ENCODE measurements around the gene XAF1. TPM values are rescaled to one million over a fixed set of nuclear protein-coding genes. Genes with fewer than 3 reads are reported as not detected.

Gene XAF1, protein sequence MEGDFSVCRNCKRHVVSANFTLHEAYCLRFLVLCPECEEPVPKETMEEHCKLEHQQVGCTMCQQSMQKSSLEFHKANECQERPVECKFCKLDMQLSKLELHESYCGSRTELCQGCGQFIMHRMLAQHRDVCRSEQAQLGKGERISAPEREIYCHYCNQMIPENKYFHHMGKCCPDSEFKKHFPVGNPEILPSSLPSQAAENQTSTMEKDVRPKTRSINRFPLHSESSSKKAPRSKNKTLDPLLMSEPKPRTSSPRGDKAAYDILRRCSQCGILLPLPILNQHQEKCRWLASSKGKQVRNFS
- polyA plus RNA-seq (2011; rRNA removed): not detected in 2 replicates
- polyA plus RNA-seq (2012; cell fraction: cytosol; rRNA removed): not detected in 2 replicates
- polyA plus RNA-seq (2012; cell fraction: nucleus; rRNA removed): not detected in 2 replicates
- polyA plus RNA-seq (2017; fragmentation: RNase III; extraction: RNeasy Plus Mini Kit Qiagen cat#74134 plus additional on column Dnase treatment): not detected in 3 replicates
- not detected in 2 replicates for polyA minus RNA-seq (2011; rRNA and poly(A)+ RNA removed)

DNA sequence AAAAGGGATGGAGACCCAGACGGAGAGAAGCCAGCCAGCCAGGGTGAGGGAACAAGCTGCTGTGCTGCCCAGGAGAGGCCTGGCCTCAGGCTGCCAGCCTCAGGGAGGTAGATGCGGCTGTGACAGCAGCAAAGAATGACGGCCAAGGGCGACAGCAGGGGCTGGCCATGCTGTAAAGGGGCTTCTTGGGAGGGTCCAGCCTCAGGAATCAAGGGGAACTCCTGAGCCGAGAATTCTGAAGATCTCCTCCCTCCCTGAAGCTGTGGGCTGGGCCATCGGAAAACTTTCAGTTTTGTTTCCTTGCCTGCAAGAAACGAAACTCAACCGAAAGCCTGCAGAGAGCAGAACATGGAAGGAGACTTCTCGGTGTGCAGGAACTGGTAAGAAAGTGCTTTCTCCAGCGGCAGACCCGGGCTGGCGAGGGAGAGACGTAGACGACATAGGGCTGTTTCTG lies at the start of gene XAF1:
XAF1 (plus strand) TSS at position 316 of the 454 bp plus-strand sequence; CDS start at position 349, 33 bp downstream.
- H3K4me1 ChIP-seq: peaks cover 6% of the 10 kb centered on the region; the same call in 1 of the 3 replicates
- 58% methylated on average over 14 of the region's 14 CpGs for WGBS (ENCODE audit: missing lambda C conversion rate)
- FAIRE-seq (no peak), ATAC-seq (peak in 1 of 2 experiments; percentile 36; a peak in 2 of 6 replicates), DNase-seq (ENCODE audit: low read depth in 1 of 2, low spot score in 1 of 2) (no peak)
- TF ChIP-seq CBX8 (IDR thresholded peaks at IDR 0.05): no peak
- no peak for TF ChIP-seq RNF2 (IDR thresholded peaks at IDR 0.05; ENCODE audit: borderline replicate concordance, low read depth)
- no peak for TF ChIP-seq JUNB (IDR thresholded peaks at IDR 0.05)
- TF ChIP-seq MYC (IDR thresholded peaks at IDR 0.05; ENCODE audit: borderline replicate concordance, low read length): no peak
- no peak for TF ChIP-seq POLR2AphosphoS2 (conservative IDR thresholded peaks at IDR 0.05; ENCODE audit: low read length)
- TF ChIP-seq ESRRA (IDR thresholded peaks at IDR 0.05; ENCODE audit: borderline replicate concordance, low read length): no peak
- TF ChIP-seq HOXA7 (CRISPR knock-in tag; IDR thresholded peaks at IDR 0.05): no peak
- TF ChIP-seq, protein P1, sequence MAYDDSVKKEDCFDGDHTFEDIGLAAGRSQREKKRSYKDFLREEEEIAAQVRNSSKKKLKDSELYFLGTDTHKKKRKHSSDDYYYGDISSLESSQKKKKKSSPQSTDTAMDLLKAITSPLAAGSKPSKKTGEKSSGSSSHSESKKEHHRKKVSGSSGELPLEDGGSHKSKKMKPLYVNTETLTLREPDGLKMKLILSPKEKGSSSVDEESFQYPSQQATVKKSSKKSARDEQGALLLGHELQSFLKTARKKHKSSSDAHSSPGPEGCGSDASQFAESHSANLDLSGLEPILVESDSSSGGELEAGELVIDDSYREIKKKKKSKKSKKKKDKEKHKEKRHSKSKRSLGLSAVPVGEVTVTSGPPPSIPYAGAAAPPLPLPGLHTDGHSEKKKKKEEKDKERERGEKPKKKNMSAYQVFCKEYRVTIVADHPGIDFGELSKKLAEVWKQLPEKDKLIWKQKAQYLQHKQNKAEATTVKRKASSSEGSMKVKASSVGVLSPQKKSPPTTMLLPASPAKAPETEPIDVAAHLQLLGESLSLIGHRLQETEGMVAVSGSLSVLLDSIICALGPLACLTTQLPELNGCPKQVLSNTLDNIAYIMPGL (CRISPR knock-in tag; IDR thresholded peaks at IDR 0.05; ENCODE audit: borderline replicate concordance): no peak
- TF ChIP-seq, protein P2, sequence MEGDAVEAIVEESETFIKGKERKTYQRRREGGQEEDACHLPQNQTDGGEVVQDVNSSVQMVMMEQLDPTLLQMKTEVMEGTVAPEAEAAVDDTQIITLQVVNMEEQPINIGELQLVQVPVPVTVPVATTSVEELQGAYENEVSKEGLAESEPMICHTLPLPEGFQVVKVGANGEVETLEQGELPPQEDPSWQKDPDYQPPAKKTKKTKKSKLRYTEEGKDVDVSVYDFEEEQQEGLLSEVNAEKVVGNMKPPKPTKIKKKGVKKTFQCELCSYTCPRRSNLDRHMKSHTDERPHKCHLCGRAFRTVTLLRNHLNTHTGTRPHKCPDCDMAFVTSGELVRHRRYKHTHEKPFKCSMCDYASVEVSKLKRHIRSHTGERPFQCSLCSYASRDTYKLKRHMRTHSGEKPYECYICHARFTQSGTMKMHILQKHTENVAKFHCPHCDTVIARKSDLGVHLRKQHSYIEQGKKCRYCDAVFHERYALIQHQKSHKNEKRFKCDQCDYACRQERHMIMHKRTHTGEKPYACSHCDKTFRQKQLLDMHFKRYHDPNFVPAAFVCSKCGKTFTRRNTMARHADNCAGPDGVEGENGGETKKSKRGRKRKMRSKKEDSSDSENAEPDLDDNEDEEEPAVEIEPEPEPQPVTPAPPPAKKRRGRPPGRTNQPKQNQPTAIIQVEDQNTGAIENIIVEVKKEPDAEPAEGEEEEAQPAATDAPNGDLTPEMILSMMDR (IDR thresholded peaks at IDR 0.05): no peak
- TF ChIP-seq, protein P3, sequence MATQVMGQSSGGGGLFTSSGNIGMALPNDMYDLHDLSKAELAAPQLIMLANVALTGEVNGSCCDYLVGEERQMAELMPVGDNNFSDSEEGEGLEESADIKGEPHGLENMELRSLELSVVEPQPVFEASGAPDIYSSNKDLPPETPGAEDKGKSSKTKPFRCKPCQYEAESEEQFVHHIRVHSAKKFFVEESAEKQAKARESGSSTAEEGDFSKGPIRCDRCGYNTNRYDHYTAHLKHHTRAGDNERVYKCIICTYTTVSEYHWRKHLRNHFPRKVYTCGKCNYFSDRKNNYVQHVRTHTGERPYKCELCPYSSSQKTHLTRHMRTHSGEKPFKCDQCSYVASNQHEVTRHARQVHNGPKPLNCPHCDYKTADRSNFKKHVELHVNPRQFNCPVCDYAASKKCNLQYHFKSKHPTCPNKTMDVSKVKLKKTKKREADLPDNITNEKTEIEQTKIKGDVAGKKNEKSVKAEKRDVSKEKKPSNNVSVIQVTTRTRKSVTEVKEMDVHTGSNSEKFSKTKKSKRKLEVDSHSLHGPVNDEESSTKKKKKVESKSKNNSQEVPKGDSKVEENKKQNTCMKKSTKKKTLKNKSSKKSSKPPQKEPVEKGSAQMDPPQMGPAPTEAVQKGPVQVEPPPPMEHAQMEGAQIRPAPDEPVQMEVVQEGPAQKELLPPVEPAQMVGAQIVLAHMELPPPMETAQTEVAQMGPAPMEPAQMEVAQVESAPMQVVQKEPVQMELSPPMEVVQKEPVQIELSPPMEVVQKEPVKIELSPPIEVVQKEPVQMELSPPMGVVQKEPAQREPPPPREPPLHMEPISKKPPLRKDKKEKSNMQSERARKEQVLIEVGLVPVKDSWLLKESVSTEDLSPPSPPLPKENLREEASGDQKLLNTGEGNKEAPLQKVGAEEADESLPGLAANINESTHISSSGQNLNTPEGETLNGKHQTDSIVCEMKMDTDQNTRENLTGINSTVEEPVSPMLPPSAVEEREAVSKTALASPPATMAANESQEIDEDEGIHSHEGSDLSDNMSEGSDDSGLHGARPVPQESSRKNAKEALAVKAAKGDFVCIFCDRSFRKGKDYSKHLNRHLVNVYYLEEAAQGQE (IDR thresholded peaks at IDR 0.05): no peak
- no peak for TF ChIP-seq CHD2 (IDR thresholded peaks at IDR 0.05; ENCODE audit: low read length, partially characterized antibody)
- TF ChIP-seq KDM1A (IDR thresholded peaks at IDR 0.05; ENCODE audit: low read depth): no peak
- TF ChIP-seq HEYL (CRISPR knock-in tag; IDR thresholded peaks at IDR 0.05): no peak
- TF ChIP-seq, protein P4, sequence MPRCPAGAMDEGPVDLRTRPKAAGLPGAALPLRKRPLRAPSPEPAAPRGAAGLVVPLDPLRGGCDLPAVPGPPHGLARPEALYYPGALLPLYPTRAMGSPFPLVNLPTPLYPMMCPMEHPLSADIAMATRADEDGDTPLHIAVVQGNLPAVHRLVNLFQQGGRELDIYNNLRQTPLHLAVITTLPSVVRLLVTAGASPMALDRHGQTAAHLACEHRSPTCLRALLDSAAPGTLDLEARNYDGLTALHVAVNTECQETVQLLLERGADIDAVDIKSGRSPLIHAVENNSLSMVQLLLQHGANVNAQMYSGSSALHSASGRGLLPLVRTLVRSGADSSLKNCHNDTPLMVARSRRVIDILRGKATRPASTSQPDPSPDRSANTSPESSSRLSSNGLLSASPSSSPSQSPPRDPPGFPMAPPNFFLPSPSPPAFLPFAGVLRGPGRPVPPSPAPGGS (IDR thresholded peaks at IDR 0.05): no peak
- TF ChIP-seq RAD21 (conservative IDR thresholded peaks at IDR 0.05 in 1 of 2, IDR thresholded peaks at IDR 0.05 in 1 of 2): no peak
- TF ChIP-seq EHF (CRISPR knock-in tag; IDR thresholded peaks at IDR 0.05): no peak
- no peak for TF ChIP-seq NR3C1 (IDR thresholded peaks at IDR 0.05)
- H3K27ac ChIP-seq: no peak within 1 kb of the TSS
- H3K9me3 ChIP-seq: no peaks in the 10 kb centered on the region
- ChIA-PET CTCF (interaction anchor here (0.7 to 1.5 kb wide), 3 partner anchors 12 to 159 kb away, joined by 3 to 4 read pairs (median 3); no protein-coding TSS in a partner anchor), POLR2A (no interaction called here)
- H3K4me3 ChIP-seq: no peak within 1 kb of the TSS
- peak within 1 kb of the TSS; percentile 1; the same call in 1 of the 3 replicates for H3K4me2 ChIP-seq

All from A549 (cell line).